CD8-positive, alpha-beta memory T cell (primary cell): Measurements from ENCODE around the gene PPP2R5D. TPM values are rescaled to one million over a fixed set of nuclear protein-coding genes. Genes with fewer than 3 reads are reported as not detected.

ENCODE experiments used
- CTCF ChIA-PET: fragments of 350-600 bp; sonication (Branson Sonifier 250); formaldehyde crosslinking; loops from one replicate; lab custom pipeline; 2021; ENCODE audit warnings: antibody characterized with exemption; lab: Charles Lee
- POLR2A ChIA-PET: fragments of 350-600 bp; sonication (Branson Sonifier 250); formaldehyde crosslinking; loops from one replicate; lab custom pipeline; 2021; ENCODE audit warnings: antibody characterized with exemption; lab: Charles Lee
- DNase-seq, 5 donors: peaks; one replicate each; pipeline versions ENCODE4 v3.0.0 to v3.0.0-alpha.2; 2020 to 2022; ENCODE audit warnings: mixed read lengths in 1 of 5
- H3K27ac ChIP-seq: one replicate; pipeline ENCODE4 v1.7.0; 2013; ENCODE audit warnings: low read depth, mild to moderate bottlenecking, low read length, moderate library complexity
- H3K27me3 ChIP-seq: 2 replicates; pipeline ENCODE4 v1.7.0; 2013; ENCODE audit warnings: low read length, mild to moderate bottlenecking; ENCODE audit not compliant: insufficient read depth, poor library complexity, severe bottlenecking
- H3K36me3 ChIP-seq: 2 replicates; pipeline ENCODE4 v1.7.0; 2013; ENCODE audit warnings: mild to moderate bottlenecking, low read length, moderate library complexity; ENCODE audit not compliant: insufficient read depth
- H3K4me1 ChIP-seq: 2 replicates; pipeline ENCODE4 v1.7.0; 2013; ENCODE audit warnings: mild to moderate bottlenecking, low read length, moderate library complexity; ENCODE audit not compliant: insufficient read depth
- H3K4me3 ChIP-seq: 2 replicates; pipeline ENCODE4 v1.7.0; 2013; ENCODE audit warnings: mild to moderate bottlenecking, low read length
- H3K9me3 ChIP-seq: 2 replicates; pipeline ENCODE4 v1.7.0; 2013; ENCODE audit warnings: mild to moderate bottlenecking, low read length
- H3K27ac Mint-ChIP-seq, 8 donors: one replicate each; pipeline ENCODE4 v1.8.0; 2020 to 2021; ENCODE audit warnings: mixed read lengths in 8 of 8, mild to moderate bottlenecking in 6 of 8, inconsistent platforms in 3 of 8, moderate library complexity in 3 of 8
- H3K27me3 Mint-ChIP-seq, 2 donors: one replicate each; pipeline ENCODE4 v1.8.0; 2020 to 2021; ENCODE audit warnings: mixed read lengths in 2 of 2, mild to moderate bottlenecking in 1 of 2, moderate library complexity in 1 of 2
- H3K36me3 Mint-ChIP-seq, 3 donors: one replicate each; pipeline ENCODE4 v1.8.0; 2020 to 2021; ENCODE audit warnings: mixed read lengths in 3 of 3, inconsistent platforms in 1 of 3, mild to moderate bottlenecking in 1 of 3
- H3K4me1 Mint-ChIP-seq, 3 donors: one replicate each; pipeline ENCODE4 v1.8.0; 2020 to 2021; ENCODE audit warnings: mixed read lengths in 3 of 3, inconsistent platforms in 1 of 3, mild to moderate bottlenecking in 1 of 3
- H3K4me3 Mint-ChIP-seq, 7 donors: one replicate each; pipeline ENCODE4 v1.8.0; 2020 to 2021; ENCODE audit warnings: mixed read lengths in 7 of 7, mild to moderate bottlenecking in 6 of 7, moderate library complexity in 4 of 7, inconsistent platforms in 2 of 7
- H3K9me3 Mint-ChIP-seq, 5 donors: one replicate each; pipeline ENCODE4 v1.8.0; 2020 to 2022; ENCODE audit warnings: mixed read lengths in 5 of 5, mild to moderate bottlenecking in 3 of 5, moderate library complexity in 2 of 5, inconsistent platforms in 1 of 5
- polyA plus RNA-seq: library from polyadenylated mRNA; unstranded; fragments of 300-500 nt; fragmentation: Illumina TruSeq; gene quantifications from one replicate; pipeline ENCODE4 v1.2.3, GENCODE V29; 2021
- total RNA-seq, 2 experiments: library from RNA; stranded (reverse); gene quantifications; one replicate each; pipeline ENCODE4 v1.2.3, GENCODE V29; 2021

PPP2R5D gene
- total and polyA plus RNA-seq, 3 experiments from 2014 or later = 32.5 to 52.4 (median 52.2) TPM

DNA sequence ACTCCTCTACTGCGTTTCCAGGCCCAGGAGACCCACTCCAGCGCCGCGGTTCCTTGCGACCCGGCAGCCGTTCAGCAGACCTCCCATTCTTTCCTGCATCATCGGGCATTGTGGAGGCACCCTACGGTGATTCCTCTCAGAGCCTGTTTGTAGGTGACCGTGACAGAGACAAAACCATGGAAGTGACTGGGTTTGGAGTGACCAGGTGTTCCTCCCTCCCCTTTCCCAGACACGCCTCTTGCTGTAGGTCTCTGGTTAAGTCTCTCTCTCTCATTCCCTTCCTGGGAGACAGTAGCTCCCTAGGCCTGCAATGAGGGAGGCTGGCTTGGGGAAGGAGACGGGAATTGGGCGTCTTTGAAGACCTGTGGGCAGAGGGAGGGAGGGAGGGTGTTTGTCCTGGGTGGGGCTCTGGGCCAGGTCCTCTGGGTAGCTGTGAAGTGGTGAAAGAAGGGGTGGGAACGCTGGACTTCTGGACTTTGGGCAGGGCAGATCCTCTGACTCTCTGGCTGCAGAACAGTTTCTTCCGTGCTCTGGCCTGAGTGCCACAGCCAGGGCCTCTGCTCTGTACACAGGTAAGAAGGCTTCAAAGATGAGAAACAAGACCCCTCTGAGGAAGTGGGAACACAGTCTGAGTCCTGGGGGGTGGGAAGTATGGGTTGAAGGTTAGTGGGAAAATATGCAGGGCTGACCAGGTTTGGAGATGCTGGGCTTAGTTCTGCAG is 75.8 kb downstream of the PPP2R5D start:
- Mint-ChIP-seq H3K4me1 (peaks cover 32 to 53% (median 50%) of the 10 kb centered on the region in 3 donors), H3K27ac (peak overlapping the region; percentile 98 to 100 (median 100)), H3K4me3 (peak overlapping the region; percentile 95 to 99 (median 98)), H3K9me3 (no peaks in the 10 kb centered on the region), H3K27me3 (no peaks in the 10 kb centered on the region), H3K36me3 (peaks cover 3 to 67% (median 19%) of the 10 kb centered on the region in 3 donors)
- Histone ChIP-seq H3K36me3 (peaks cover 17% of the 10 kb centered on the region), H3K27me3 (no peaks in the 10 kb centered on the region), H3K27ac (peak overlapping the region; percentile 94), H3K4me1 (peaks cover 22% of the 10 kb centered on the region), H3K4me3 (peak overlapping the region; percentile 93), H3K9me3 (no peaks in the 10 kb centered on the region)
- DNase-seq = no peak
- CTCF ChIA-PET = interaction anchor here (1.2 to 2.1 kb wide), 2 partner anchors 9 to 83 kb away, joined by 3 to 6 read pairs; no protein-coding TSS in a partner anchor
- POLR2A ChIA-PET = interaction anchor here (0.8 to 2.6 kb wide), 4 partner anchors 46 to 314 kb away, joined by 3 to 24 read pairs (median 8); partner anchors contain the start of genes KLHDC3, MEA1, PEX6 and PPP2R5D

DNA sequence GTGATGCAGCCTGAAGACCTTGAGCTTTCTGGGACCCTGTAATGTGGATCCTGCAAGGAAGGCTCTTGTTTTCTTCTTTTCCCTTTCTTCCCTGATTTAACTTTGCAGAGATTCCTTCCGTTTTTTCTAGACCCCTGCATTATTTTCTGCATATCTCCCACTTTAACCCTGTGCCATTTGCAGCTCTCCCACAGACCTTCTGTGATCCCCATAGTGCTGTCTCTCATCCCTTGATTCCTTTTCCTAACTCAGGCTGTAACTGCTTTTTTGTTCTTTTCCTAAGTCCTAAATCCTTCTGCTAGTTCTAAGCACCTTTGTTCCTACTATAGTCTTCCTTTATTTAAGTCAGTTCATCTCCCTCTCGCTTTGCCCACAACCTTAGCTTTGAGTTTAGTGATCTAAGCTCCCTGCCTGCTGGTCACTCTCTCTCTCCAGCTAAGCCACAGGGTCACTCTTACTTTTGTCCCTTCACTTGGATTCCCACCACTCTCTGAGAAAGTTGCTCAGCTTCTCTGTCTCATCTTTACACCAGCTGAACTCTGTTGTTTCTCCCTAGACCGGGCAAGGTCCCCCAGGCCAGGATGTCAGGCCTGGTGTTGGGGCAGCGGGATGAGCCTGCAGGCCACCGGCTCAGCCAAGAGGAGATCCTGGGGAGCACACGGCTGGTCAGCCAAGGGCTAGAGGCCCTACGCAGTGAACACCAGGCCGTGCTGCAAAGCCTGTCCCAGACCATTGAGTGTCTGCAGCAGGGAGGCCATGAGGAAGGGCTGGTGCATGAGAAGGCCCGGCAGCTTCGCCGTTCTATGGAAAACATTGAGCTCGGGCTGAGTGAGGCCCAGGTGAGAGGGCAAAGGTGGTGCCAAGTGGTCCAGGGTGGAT is 76.6 kb downstream of the PPP2R5D start:
- Mint-ChIP-seq H3K27ac (peak overlapping the region; percentile 61 to 100 (median 99)), H3K36me3 (peaks cover 5 to 67% (median 16%) of the 10 kb centered on the region in 3 donors), H3K27me3 (no peaks in the 10 kb centered on the region), H3K4me3 (peak overlapping the region; percentile 95 to 99 (median 98)), H3K9me3 (no peaks in the 10 kb centered on the region), H3K4me1 (peaks cover 32 to 47% (median 45%) of the 10 kb centered on the region in 3 donors)
- Histone ChIP-seq H3K4me1 (peaks cover 22% of the 10 kb centered on the region), H3K9me3 (no peaks in the 10 kb centered on the region), H3K27me3 (no peaks in the 10 kb centered on the region), H3K36me3 (peaks cover 9% of the 10 kb centered on the region), H3K27ac (no peak overlapping the region), H3K4me3 (peak overlapping the region; percentile 93)
- no peak for DNase-seq
- CTCF ChIA-PET = interaction anchor here (1.2 to 2.1 kb wide), 2 partner anchors 9 to 82 kb away, joined by 3 to 6 read pairs; no protein-coding TSS in a partner anchor
- POLR2A ChIA-PET = interaction anchor here (0.5 to 2.6 kb wide), 3 partner anchors 47 to 109 kb away, joined by 4 to 24 read pairs (median 7); partner anchors contain the start of genes KLHDC3, MEA1 and PPP2R5D

DNA sequence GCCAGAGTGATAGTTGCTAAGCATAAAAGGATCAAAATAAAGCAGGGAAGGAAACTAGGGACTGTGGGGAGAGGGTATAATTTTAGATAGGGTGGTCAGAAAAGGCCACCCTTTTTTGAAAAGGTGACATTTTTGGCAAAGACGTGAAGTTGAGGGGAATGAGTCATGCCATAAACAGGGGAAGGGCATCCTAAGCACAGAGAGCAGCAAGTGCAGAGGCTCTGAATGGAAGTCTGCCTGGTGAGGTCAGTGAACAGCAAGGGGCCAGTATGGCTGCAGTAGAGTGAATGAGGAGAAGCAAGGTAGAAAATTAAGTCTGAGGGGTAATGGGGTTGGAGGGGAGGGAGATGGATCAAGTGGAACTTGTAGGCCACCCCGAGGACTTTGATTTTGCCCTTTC is 77.5 kb downstream of the PPP2R5D start:
- H3K27me3 Mint-ChIP-seq = no peaks in the 10 kb centered on the region
- no peaks in the 10 kb centered on the region for H3K27me3 ChIP-seq
- H3K4me3 Mint-ChIP-seq = peak overlapping the region in 3 of 7 donors; percentile 36 to 98 (median 96)
- H3K4me3 ChIP-seq = no peak overlapping the region
- peak overlapping the region in 4 of 8 donors; percentile 8 to 98 (median 38) for H3K27ac Mint-ChIP-seq
- POLR2A ChIA-PET = no interaction called here
- no peaks in the 10 kb centered on the region for H3K9me3 ChIP-seq
- CTCF ChIA-PET = no interaction called here
- peaks cover 22% of the 10 kb centered on the region for H3K4me1 ChIP-seq
- H3K4me1 Mint-ChIP-seq = peaks cover 32 to 44% (median 43%) of the 10 kb centered on the region in 3 donors
- H3K36me3 ChIP-seq = peaks cover 13% of the 10 kb centered on the region
- H3K27ac ChIP-seq = no peak overlapping the region
- H3K36me3 Mint-ChIP-seq = peaks cover 10 to 71% (median 22%) of the 10 kb centered on the region in 3 donors
- no peak for DNase-seq
- no peaks in the 10 kb centered on the region for H3K9me3 Mint-ChIP-seq

Other genes with a start within 250 kb of the PPP2R5D start
- 10 to 100 TPM; 24.4 to 26.4 TPM for gene TBCC, start 238.5 kb upstream of the PPP2R5D start, total RNA-seq
- gene TBCC, start 238.5 kb upstream of the PPP2R5D start, polyA plus RNA-seq = 109 TPM
- gene BICRAL, start 202.5 kb upstream of the PPP2R5D start, total RNA-seq = 10 to 100 TPM; 15.9 to 16.8 TPM
- gene BICRAL, start 202.5 kb upstream of the PPP2R5D start, polyA plus RNA-seq = 6.8 TPM
- 100 to 1,000 TPM; 199 to 200 TPM for gene RPL7L1, start 105.0 kb upstream of the PPP2R5D start, total RNA-seq
- gene RPL7L1, start 105.0 kb upstream of the PPP2R5D start, polyA plus RNA-seq = 95.0 TPM
- not detected for gene PTCRA, start 68.5 kb upstream of the PPP2R5D start, total RNA-seq
- not detected for gene PTCRA, start 68.5 kb upstream of the PPP2R5D start, polyA plus RNA-seq
- gene CNPY3, start 55.1 kb upstream of the PPP2R5D start, total RNA-seq = 10 to 100 TPM; 53.1 to 55.8 TPM
- 122 TPM for gene CNPY3, start 55.1 kb upstream of the PPP2R5D start, polyA plus RNA-seq
- gene GNMT, start 23.8 kb upstream of the PPP2R5D start, total RNA-seq = under 1 TPM; 0.39 to 0.51 TPM
- not detected for gene GNMT, start 23.8 kb upstream of the PPP2R5D start, polyA plus RNA-seq
- gene PEX6, start 5.4 kb upstream of the PPP2R5D start, total RNA-seq = 10 to 100 TPM; 19.2 to 20.6 TPM
- 14.6 TPM for gene PEX6, start 5.4 kb upstream of the PPP2R5D start, polyA plus RNA-seq
- gene MEA1, start 29.4 kb downstream of the PPP2R5D start, total RNA-seq = 100 to 1,000 TPM; 102 to 108 TPM
- 84.8 TPM for gene MEA1, start 29.4 kb downstream of the PPP2R5D start, polyA plus RNA-seq
- 10 to 100 TPM; 73.5 to 74.1 TPM for gene KLHDC3, start 29.7 kb downstream of the PPP2R5D start, total RNA-seq
- 90.7 TPM for gene KLHDC3, start 29.7 kb downstream of the PPP2R5D start, polyA plus RNA-seq
- gene RRP36, start 37.1 kb downstream of the PPP2R5D start, total RNA-seq = 100 to 1,000 TPM; 114 to 120 TPM
- gene RRP36, start 37.1 kb downstream of the PPP2R5D start, polyA plus RNA-seq = 86.2 TPM
- 10 to 100 TPM; 11.7 to 12.1 TPM for gene CUL7, start 69.3 kb downstream of the PPP2R5D start, total RNA-seq
- gene CUL7, start 69.3 kb downstream of the PPP2R5D start, polyA plus RNA-seq = 2.1 TPM
- 10 to 100 TPM; 89.6 to 91.6 TPM for gene MRPL2, start 74.9 kb downstream of the PPP2R5D start, total RNA-seq
- gene MRPL2, start 74.9 kb downstream of the PPP2R5D start, polyA plus RNA-seq = 47.5 TPM
- 10 to 100 TPM; 11.1 to 12.3 TPM for gene KLC4, start 75.1 kb downstream of the PPP2R5D start, total RNA-seq
- gene KLC4, start 75.1 kb downstream of the PPP2R5D start, polyA plus RNA-seq = 11.6 TPM
- gene PTK7, start 91.7 kb downstream of the PPP2R5D start, total RNA-seq = 1 to 10 TPM; 1.6 TPM
- 1.9 TPM for gene PTK7, start 91.7 kb downstream of the PPP2R5D start, polyA plus RNA-seq
- gene SRF, start 186.7 kb downstream of the PPP2R5D start, total RNA-seq = 10 to 100 TPM; 55.1 to 57.4 TPM
- 8.0 TPM for gene SRF, start 186.7 kb downstream of the PPP2R5D start, polyA plus RNA-seq
- gene CUL9, start 197.6 kb downstream of the PPP2R5D start, total RNA-seq = 10 to 100 TPM; 35.3 to 38.3 TPM
- gene CUL9, start 197.6 kb downstream of the PPP2R5D start, polyA plus RNA-seq = 9.0 TPM
- 10 to 100 TPM; 68.2 to 68.3 TPM for gene DNPH1, start 244.9 kb downstream of the PPP2R5D start, total RNA-seq
- 80.0 TPM for gene DNPH1, start 244.9 kb downstream of the PPP2R5D start, polyA plus RNA-seq